Trophoblast cell (in vitro differentiated cells and primary cell): ENCODE results near the gene BRD7.

Source experiments
- DNase-seq, 2 donors: peaks; one replicate each; pipeline ENCODE4 v3.0.0-alpha.2; 2016
- H2AFZ ChIP-seq: 2 replicates; pipeline ENCODE4 v1.6.1; 2013; ENCODE audit warnings: low read length, moderate library complexity, mild to moderate bottlenecking; ENCODE audit not compliant: insufficient read depth, poor library complexity
- H2AK5ac ChIP-seq: 2 replicates; pipeline ENCODE4 v1.6.1; 2013; ENCODE audit warnings: mild to moderate bottlenecking, low read length
- H2BK120ac ChIP-seq: 2 replicates; pipeline ENCODE4 v1.6.1; 2013; ENCODE audit warnings: low read length, mild to moderate bottlenecking, moderate library complexity; ENCODE audit not compliant: insufficient read depth, poor library complexity
- H2BK12ac ChIP-seq: 2 replicates; pipeline ENCODE4 v1.6.1; 2013; ENCODE audit warnings: mild to moderate bottlenecking, low read length, moderate library complexity
- H2BK5ac ChIP-seq: 2 replicates; pipeline ENCODE4 v1.6.1; 2013; ENCODE audit warnings: low read length, low read depth, moderate library complexity, mild to moderate bottlenecking; ENCODE audit not compliant: poor library complexity
- H3K14ac ChIP-seq: 2 replicates; pipeline ENCODE4 v1.6.1; 2013; ENCODE audit warnings: mild to moderate bottlenecking, low read length
- H3K18ac ChIP-seq: 2 replicates; pipeline ENCODE4 v1.6.1; 2013; ENCODE audit warnings: mild to moderate bottlenecking, low read length
- H3K23ac ChIP-seq: 2 replicates; pipeline ENCODE4 v1.6.1; 2013; ENCODE audit warnings: low read length
- H3K27ac ChIP-seq: 2 replicates; pipeline ENCODE4 v1.5.1; 2013; ENCODE audit warnings: low read depth, mild to moderate bottlenecking, inconsistent platforms, low read length, moderate library complexity
- H3K27me3 ChIP-seq: 2 replicates; pipeline ENCODE4 v1.6.1; 2013; ENCODE audit warnings: inconsistent platforms, mild to moderate bottlenecking, low read length, moderate library complexity; ENCODE audit not compliant: insufficient read depth
- H3K36me3 ChIP-seq, 2 experiments: 1 replicate in 1 of 2; 2 replicates in 1 of 2; pipeline ENCODE4 v1.6.1; 2013; ENCODE audit warnings: low read length in 2 of 2, mild to moderate bottlenecking in 2 of 2, moderate library complexity in 1 of 2; ENCODE audit not compliant: insufficient read depth in 2 of 2, control insufficient read depth in 1 of 2
- H3K4ac ChIP-seq: 2 replicates; pipeline ENCODE4 v1.6.1; 2013; ENCODE audit warnings: low read depth, mild to moderate bottlenecking, low read length, moderate library complexity
- H3K4me1 ChIP-seq, 2 experiments: 1 replicate in 1 of 2; 2 replicates in 1 of 2; pipeline ENCODE4 v1.6.1; 2013; ENCODE audit warnings: low read length in 2 of 2, mild to moderate bottlenecking in 2 of 2, moderate library complexity in 1 of 2; ENCODE audit not compliant: insufficient read depth in 2 of 2, control insufficient read depth in 1 of 2
- H3K4me2 ChIP-seq: 2 replicates; pipeline ENCODE4 v1.6.1; 2013; ENCODE audit warnings: inconsistent platforms, mild to moderate bottlenecking, low read length, moderate library complexity
- H3K4me3 ChIP-seq: 2 replicates; pipeline ENCODE4 v1.5.1; 2013; ENCODE audit warnings: mild to moderate bottlenecking, low read depth, low read length, inconsistent platforms
- H3K79me1 ChIP-seq: one replicate; pipeline ENCODE4 v1.6.1; 2013; ENCODE audit warnings: low read length
- H3K79me2 ChIP-seq: 2 replicates; pipeline ENCODE4 v1.6.1; 2013; ENCODE audit warnings: low read length, mild to moderate bottlenecking; ENCODE audit not compliant: control insufficient read depth, insufficient read depth, poor library complexity
- H3K9ac ChIP-seq: 2 replicates; pipeline ENCODE4 v1.6.1; 2013; ENCODE audit warnings: mild to moderate bottlenecking, low read length
- H3K9me3 ChIP-seq: 2 replicates; pipeline ENCODE4 v1.6.1; 2013; ENCODE audit warnings: low read depth, mild to moderate bottlenecking, control low read depth, inconsistent platforms, low read length; ENCODE audit not compliant: insufficient read depth
- H4K12ac ChIP-seq: 2 replicates; pipeline ENCODE4 v1.6.1; 2013; ENCODE audit warnings: low read depth, mild to moderate bottlenecking, low read length, moderate library complexity
- H4K8ac ChIP-seq: 2 replicates; pipeline ENCODE4 v1.6.1; 2013; ENCODE audit warnings: low read depth, mild to moderate bottlenecking, low read length, moderate library complexity
- H4K91ac ChIP-seq: one replicate; pipeline ENCODE4 v1.6.1; 2013; ENCODE audit warnings: low read depth, mild to moderate bottlenecking, low read length, moderate library complexity
- WGBS: extraction: QIAGEN DNeasy Blood & Tissue Kit; methylation state at CpG from one replicate; pipeline ENCODE4 v1.1.7; 2013; ENCODE audit warnings: missing lambda C conversion rate; ENCODE audit not compliant: insufficient read length, insufficient coverage; ENCODE audit errors: extremely low coverage; 5-methylcytosine and 5-hydroxymethylcytosine counted together

Gene BRD7

GRCh38 chr16:50388496-50388895, 19.7 kb upstream of the BRD7 start:
- Histone ChIP-seq H3K79me1 (no peaks in the 10 kb centered on the region), H3K27ac (no peak overlapping the region), H3K18ac (no peak overlapping the region), H2BK5ac (no peak overlapping the region), H4K8ac (no peak overlapping the region), H3K14ac (no peak overlapping the region), H3K9me3 (peaks cover 4% of the 10 kb centered on the region), H3K4ac (no peak overlapping the region), H4K12ac (no peak overlapping the region), H2BK12ac (no peak overlapping the region), H4K91ac (no peak overlapping the region), H3K4me3 (no peak overlapping the region), H3K9ac (no peak overlapping the region), H3K79me2 (no peaks in the 10 kb centered on the region), H2AK5ac (no peak overlapping the region), H2AFZ (no peak overlapping the region), H3K36me3 (no peaks in the 10 kb centered on the region), H2BK120ac (no peak overlapping the region), H3K4me1 (no peaks in the 10 kb centered on the region), H3K4me2 (no peak overlapping the region), H3K27me3 (no peaks in the 10 kb centered on the region), H3K23ac (no peak overlapping the region)
- no peak for DNase-seq
- no CpG with 5 or more reads among the region's 1 CpG for WGBS

GRCh38 chr16:50386774-50387173, 18.0 kb upstream of the BRD7 start:
- no peak overlapping the region for H4K8ac ChIP-seq
- no peak overlapping the region for H3K27ac ChIP-seq
- H3K4me3 ChIP-seq, result no peak overlapping the region
- no peak overlapping the region for H3K4ac ChIP-seq
- H3K4me1 ChIP-seq, result no peaks in the 10 kb centered on the region
- H3K79me2 ChIP-seq, result no peaks in the 10 kb centered on the region
- WGBS, result no CpG with 5 or more reads among the region's 13 CpGs
- H3K14ac ChIP-seq, result no peak overlapping the region
- H4K91ac ChIP-seq, result no peak overlapping the region
- no peak overlapping the region for H2AK5ac ChIP-seq
- no peak overlapping the region for H3K9ac ChIP-seq
- H2BK120ac ChIP-seq, result no peak overlapping the region
- no peaks in the 10 kb centered on the region for H3K27me3 ChIP-seq
- H3K4me2 ChIP-seq, result no peak overlapping the region
- H3K23ac ChIP-seq, result no peak overlapping the region
- H2AFZ ChIP-seq, result no peak overlapping the region
- no peak for DNase-seq
- no peak overlapping the region for H2BK5ac ChIP-seq
- H3K9me3 ChIP-seq, result peaks cover 4% of the 10 kb centered on the region
- no peak overlapping the region for H3K18ac ChIP-seq
- no peaks in the 10 kb centered on the region for H3K36me3 ChIP-seq
- no peak overlapping the region for H4K12ac ChIP-seq
- no peak overlapping the region for H2BK12ac ChIP-seq
- no peaks in the 10 kb centered on the region for H3K79me1 ChIP-seq

GRCh38 chr16:50386139-50386538, 17.4 kb upstream of the BRD7 start:
- Histone ChIP-seq H3K23ac (no peak overlapping the region), H3K9me3 (peaks cover 4% of the 10 kb centered on the region), H3K4me2 (no peak overlapping the region), H3K79me2 (no peaks in the 10 kb centered on the region), H4K8ac (no peak overlapping the region), H3K4me1 (no peaks in the 10 kb centered on the region), H2BK5ac (no peak overlapping the region), H2AFZ (no peak overlapping the region), H3K27ac (no peak overlapping the region), H3K4ac (no peak overlapping the region), H4K12ac (no peak overlapping the region), H2BK120ac (no peak overlapping the region), H3K27me3 (no peaks in the 10 kb centered on the region), H2BK12ac (no peak overlapping the region), H3K4me3 (no peak overlapping the region), H3K9ac (no peak overlapping the region), H4K91ac (no peak overlapping the region), H3K18ac (no peak overlapping the region), H3K36me3 (no peaks in the 10 kb centered on the region), H3K14ac (no peak overlapping the region), H2AK5ac (no peak overlapping the region), H3K79me1 (no peaks in the 10 kb centered on the region)
- no CpG with 5 or more reads among the region's 5 CpGs for WGBS
- peak in 1 of 2 donors; percentile 5 for DNase-seq

GRCh38 chr16:50384500-50385135, 15.8 kb upstream of the BRD7 start:
- no peak overlapping the region for H3K4ac ChIP-seq
- H3K27me3 ChIP-seq, result no peaks in the 10 kb centered on the region
- no peak overlapping the region for H3K4me2 ChIP-seq
- no peak overlapping the region for H2BK12ac ChIP-seq
- no peaks in the 10 kb centered on the region for H3K79me2 ChIP-seq
- H3K9me3 ChIP-seq, result peaks cover 4% of the 10 kb centered on the region
- no peak overlapping the region for H3K23ac ChIP-seq
- no peak overlapping the region for H2AFZ ChIP-seq
- no peak overlapping the region for H4K12ac ChIP-seq
- H4K8ac ChIP-seq, result no peak overlapping the region
- no peak overlapping the region for H4K91ac ChIP-seq
- no peak for DNase-seq
- H3K27ac ChIP-seq, result no peak overlapping the region
- no peaks in the 10 kb centered on the region for H3K79me1 ChIP-seq
- WGBS, result no CpG with 5 or more reads among the region's 7 CpGs
- no peak overlapping the region for H2BK5ac ChIP-seq
- H3K4me3 ChIP-seq, result no peak overlapping the region
- H3K4me1 ChIP-seq, result no peaks in the 10 kb centered on the region
- H3K9ac ChIP-seq, result no peak overlapping the region
- H2AK5ac ChIP-seq, result no peak overlapping the region
- no peak overlapping the region for H2BK120ac ChIP-seq
- no peak overlapping the region for H3K18ac ChIP-seq
- no peak overlapping the region for H3K14ac ChIP-seq
- no peaks in the 10 kb centered on the region for H3K36me3 ChIP-seq
